ENCODE measurements around the gene KPNA4. TPM values are rescaled to one million over a fixed set of nuclear protein-coding genes. Genes with fewer than 3 reads are reported as not detected.
A peak's percentile ranks its signal among the peaks of the same experiment; 100 is the strongest.

KPNA4 gene
- total RNA-seq (ENCODE audit: unreplicated experiment): 57.1 TPM
- long read RNA-seq, full-length matches to known transcripts: 1 of 7 reads
- long read RNA-seq, partial matches to known transcripts: 2 of 7 reads
- long read RNA-seq, other reads (novel, unspliced or antisense): 4 of 7 reads

DNA sequence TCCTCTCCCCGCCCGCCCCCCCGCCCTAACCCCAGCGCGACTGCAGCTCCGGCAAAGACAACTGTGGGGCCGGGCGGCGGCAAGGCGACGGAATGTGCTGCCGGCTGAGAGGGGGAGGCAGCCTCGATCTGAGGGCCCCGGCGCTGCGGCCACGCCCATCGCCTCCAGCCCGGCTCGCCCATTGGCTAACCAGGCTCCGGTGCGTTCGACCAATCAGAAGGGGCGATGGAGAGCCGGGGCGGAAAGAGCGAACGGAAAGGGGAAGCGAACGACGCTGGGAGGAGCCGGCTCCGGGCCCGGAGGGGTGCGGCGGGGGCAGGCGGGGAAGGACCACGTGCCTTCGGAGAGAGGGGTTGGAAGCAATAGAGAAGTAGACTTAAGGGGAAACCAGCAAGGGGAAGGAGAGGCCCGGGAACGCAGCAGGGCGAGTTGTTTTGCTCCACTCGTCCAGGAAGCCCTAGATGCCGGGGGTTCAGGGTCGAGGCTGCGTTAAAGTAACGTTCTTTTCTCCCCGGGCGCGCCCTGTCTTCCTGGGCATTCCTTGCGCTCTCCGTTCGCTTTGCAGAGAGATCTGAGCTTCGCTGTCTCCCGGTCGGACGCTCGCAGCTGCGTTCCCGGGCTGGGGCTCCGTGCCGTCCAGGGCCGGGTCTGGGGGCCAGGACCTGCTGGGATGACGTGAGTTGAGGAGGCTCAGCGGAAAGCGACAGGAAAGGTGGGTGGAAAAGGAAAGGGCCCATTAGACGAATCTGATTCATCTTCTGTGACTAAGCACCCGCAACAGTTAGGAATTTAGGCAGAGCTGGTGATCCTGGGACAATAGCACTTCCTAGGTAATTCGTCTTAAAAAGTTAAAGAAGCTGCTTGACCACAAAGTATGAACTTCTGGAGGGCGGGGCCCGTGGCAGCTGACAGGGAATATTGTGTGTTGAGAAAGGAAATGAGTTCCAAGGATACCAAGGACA is at the start of gene KPNA4:
TSS of gene KPNA4 (minus strand) at position 130 of the 962 bp plus-strand sequence. CDS start 289 bp downstream, outside the sequence.
- Mint-ChIP-seq H3K4me3 (ENCODE audit: unreplicated experiment) (peak within 1 kb of the TSS; percentile 99), H3K27ac (ENCODE audit: unreplicated experiment) (peak within 1 kb of the TSS; percentile 99), H3K4me1 (ENCODE audit: unreplicated experiment) (peaks cover 43% of the 10 kb centered on the region), H3K36me3 (ENCODE audit: low read depth, unreplicated experiment) (peaks cover 31% of the 10 kb centered on the region), H3K27me3 (ENCODE audit: unreplicated experiment) (peaks cover 22% of the 10 kb centered on the region), H3K9me3 (ENCODE audit: unreplicated experiment) (no peaks in the 10 kb centered on the region)
- TF ChIP-seq CTCF (IDR thresholded peaks at IDR 0.05; ENCODE audit: unreplicated experiment): no peak
- peak; percentile 98 for DNase-seq (ENCODE audit: low spot score)

DNA sequence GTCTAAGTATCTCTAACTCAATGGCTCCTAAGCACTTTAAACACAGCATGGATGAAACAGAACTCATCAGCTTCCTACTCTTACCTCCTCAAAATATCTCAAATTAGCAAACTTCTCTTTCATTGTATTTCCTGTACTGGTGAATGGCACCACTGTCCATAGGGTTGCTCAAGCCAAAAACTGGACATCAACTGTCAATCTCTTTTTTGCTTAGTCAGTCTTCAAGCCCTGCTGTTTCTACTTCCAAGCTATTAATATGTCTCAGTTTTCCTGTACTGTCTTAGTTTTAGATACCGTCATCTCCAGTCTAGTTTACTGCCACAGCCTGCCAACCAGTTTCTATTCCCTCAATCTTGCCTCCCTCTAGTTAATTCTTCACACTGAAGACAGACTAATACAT is 48.3 kb upstream of the KPNA4 start:
- Mint-ChIP-seq H3K4me3 (ENCODE audit: unreplicated experiment) (no peak overlapping the region), H3K36me3 (ENCODE audit: low read depth, unreplicated experiment) (no peaks in the 10 kb centered on the region), H3K27me3 (ENCODE audit: unreplicated experiment) (no peaks in the 10 kb centered on the region), H3K9me3 (ENCODE audit: unreplicated experiment) (no peaks in the 10 kb centered on the region), H3K4me1 (ENCODE audit: unreplicated experiment) (no peaks in the 10 kb centered on the region), H3K27ac (ENCODE audit: unreplicated experiment) (no peak overlapping the region)
- no peak for DNase-seq (ENCODE audit: low spot score)
- TF ChIP-seq CTCF (IDR thresholded peaks at IDR 0.05; ENCODE audit: unreplicated experiment): no peak

GRCh38 chr3:160612386-160613075 is 47.2 kb upstream of the KPNA4 start:
- no peaks in the 10 kb centered on the region for H3K27me3 Mint-ChIP-seq (ENCODE audit: unreplicated experiment)
- no peak for DNase-seq (ENCODE audit: low spot score)
- H3K27ac Mint-ChIP-seq (ENCODE audit: unreplicated experiment): no peak overlapping the region
- no peak overlapping the region for H3K4me3 Mint-ChIP-seq (ENCODE audit: unreplicated experiment)
- H3K9me3 Mint-ChIP-seq (ENCODE audit: unreplicated experiment): no peaks in the 10 kb centered on the region
- H3K4me1 Mint-ChIP-seq (ENCODE audit: unreplicated experiment): no peaks in the 10 kb centered on the region
- TF ChIP-seq CTCF (IDR thresholded peaks at IDR 0.05; ENCODE audit: unreplicated experiment): no peak
- H3K36me3 Mint-ChIP-seq (ENCODE audit: low read depth, unreplicated experiment): no peaks in the 10 kb centered on the region

- Mint-ChIP-seq H3K27ac (ENCODE audit: unreplicated experiment) (no peak overlapping the region), H3K4me3 (ENCODE audit: unreplicated experiment) (no peak overlapping the region), H3K27me3 (ENCODE audit: unreplicated experiment) (no peaks in the 10 kb centered on the region), H3K36me3 (ENCODE audit: low read depth, unreplicated experiment) (no peaks in the 10 kb centered on the region), H3K9me3 (ENCODE audit: unreplicated experiment) (no peaks in the 10 kb centered on the region), H3K4me1 (ENCODE audit: unreplicated experiment) (no peaks in the 10 kb centered on the region)
- no peak for DNase-seq (ENCODE audit: low spot score)
- no peak for TF ChIP-seq CTCF (IDR thresholded peaks at IDR 0.05; ENCODE audit: unreplicated experiment)
These were observed 45.8 kb upstream of the KPNA4 start for GRCh38 chr3:160611141-160611540.
